CD4-positive, alpha-beta T cell treated with Interleukin-21 for 1 hour (primary cell): ENCODE results near the gene SLC25A3.
"Not testable (repeated sequence)": the region's sequence is repeated elsewhere in the genome, so short reads cannot be mapped to it uniquely, and the experiment has no call there.

Source experiments
- DNase-seq: peaks from one replicate; pipeline ENCODE4 v3.0.0-alpha.2; 2020

The SLC25A3 gene

DNA sequence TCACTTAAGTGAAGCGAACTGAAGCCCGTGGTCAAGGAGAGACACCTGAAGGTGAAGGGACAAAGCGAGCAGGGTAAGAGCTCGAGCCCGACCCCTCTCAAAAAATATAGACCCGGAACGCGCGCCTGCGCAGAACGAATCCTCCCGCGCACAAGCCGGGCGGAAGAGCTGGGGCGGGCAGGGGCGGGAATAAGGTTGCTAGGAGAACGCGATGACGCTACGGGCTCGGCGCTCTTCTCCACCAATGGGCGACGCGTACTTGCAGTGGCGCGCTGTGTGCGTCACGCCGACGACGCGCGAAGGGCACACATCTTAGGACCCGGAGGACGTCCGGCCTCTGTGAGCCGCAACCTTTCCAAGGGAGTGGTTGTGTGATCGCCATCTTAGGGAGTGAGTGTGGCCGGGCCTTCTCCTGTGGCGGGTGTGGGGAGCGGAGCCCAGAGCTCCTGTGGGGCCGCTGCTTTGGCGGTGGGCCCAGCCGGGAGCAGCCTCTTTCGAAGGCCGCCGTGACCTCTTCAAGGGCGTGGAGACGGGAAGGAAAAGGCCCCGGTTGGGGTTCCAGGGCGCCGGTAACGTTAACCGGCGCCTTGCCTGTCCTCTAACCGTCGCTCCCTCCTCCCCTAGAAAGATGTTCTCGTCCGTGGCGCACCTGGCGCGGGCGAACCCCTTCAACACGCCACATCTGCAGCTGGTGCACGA, at the start of gene SLC25A3:
Gene SLC25A3 (plus strand): TSS at position 336 of the 699 bp plus-strand sequence. CDS start 293 bp downstream, at position 629.
- DNase-seq = peak; percentile 97

DNA sequence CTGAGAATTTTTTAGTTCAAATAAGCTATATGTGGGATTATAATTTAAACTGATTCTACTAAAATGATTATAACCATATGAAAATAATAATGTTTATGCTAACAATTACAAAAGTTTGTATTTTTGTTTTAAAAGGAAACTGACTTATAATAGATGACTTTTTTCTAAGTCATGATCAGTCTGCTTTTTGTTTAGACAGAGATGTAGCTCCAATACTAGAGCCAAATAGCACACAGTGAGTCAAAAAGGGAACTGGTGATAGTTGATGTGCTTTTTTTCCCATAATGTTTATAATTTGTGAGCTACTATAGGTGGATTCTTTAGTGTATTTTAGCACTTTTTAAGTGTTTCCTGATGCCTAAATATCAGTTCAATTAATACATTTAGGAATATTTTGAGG, 49.8 kb upstream of the SLC25A3 start:
- DNase-seq = no peak

DNA sequence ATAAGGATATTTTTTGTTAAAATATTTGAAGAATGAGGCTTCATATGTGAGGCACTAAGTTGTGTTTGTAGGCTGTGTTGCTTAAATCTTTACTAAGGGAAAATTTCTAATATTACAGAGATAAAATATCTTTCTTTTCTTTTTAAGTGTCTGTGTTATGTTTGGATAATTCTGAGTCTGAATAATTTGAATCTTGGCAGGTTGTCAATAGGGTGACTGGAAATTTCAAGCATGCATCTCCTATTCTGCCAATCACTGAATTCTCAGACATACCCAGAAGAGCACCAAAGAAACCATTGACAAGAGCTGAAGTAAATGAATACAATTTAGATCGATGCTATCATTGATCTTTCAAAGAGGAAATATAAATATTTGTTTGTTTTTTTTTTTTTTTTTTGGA, 48.7 kb upstream of the SLC25A3 start:
- DNase-seq = no peak

DNA sequence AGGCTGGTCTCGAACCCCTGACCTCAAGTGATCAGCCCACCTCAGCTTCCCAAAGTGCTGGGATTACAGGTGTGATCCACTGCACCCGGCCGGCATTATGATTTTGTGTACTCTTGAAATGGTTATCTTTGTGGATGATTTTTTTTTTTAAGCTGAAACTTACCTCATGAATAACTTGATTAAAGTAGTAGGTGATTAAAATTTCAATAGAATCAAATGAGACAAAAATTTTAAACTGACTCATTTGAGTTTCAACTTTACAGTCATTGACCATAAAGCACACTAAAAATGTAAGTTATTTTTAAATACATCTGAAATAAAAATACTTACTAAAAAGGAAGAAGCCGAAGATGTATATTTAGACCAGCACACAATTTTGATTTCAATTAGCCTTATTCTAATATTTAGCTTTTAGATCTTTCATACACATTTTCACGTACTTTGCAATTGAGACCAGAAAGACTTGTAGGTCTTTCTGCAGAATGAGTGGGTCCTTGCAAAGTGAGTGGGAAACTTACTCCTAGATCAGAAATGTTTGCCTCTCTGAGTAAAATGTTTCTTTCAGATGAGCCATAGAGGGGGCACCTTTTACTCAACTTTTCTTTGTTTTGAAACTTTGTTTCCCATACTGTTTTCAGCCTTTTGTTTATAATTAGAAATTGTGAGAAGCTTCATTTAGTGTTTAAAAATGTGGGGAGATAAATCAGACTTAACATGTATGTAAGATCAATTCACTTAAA, 43.9 kb upstream of the SLC25A3 start:
- DNase-seq = no peak

DNA sequence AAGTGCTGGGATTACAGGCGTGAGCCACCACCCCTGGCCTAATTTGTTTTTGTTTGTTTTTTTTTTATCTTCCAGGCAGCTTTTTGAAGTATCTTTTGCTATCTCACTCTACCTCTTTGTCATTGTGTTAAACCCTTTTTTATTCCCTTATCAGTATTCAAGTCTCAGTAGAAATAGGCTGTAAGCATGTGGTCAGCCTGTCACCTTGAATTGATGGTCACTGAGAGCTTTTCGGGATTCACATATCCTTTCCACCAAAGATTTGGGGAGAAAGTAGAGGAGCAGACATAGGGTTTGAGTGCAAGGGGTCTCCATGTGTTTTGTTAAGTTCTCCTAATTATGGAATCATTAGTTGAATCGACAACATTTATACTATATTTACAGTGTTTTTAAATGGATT, 41.7 kb upstream of the SLC25A3 start:
- DNase-seq = no peak

DNA sequence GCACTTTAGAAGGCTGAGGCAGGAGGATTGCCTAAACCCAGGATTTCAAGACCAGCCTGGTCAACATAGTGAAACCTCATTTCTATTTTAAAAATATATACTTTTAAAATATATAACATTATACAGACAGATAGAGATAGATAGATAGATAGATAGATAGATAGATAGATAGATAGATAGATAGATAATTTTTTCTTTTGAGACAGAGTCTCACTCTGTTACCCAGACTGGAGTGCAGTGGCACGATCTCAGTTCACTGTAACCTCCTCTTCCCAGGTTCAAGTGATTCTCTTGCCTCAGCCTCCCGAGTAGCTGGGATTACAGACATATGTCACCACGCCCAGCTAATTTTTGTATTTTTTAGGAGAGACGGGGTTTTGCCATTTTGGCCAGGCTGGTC, 35.4 kb upstream of the SLC25A3 start:
- DNase-seq = not testable (repeated sequence)

DNA sequence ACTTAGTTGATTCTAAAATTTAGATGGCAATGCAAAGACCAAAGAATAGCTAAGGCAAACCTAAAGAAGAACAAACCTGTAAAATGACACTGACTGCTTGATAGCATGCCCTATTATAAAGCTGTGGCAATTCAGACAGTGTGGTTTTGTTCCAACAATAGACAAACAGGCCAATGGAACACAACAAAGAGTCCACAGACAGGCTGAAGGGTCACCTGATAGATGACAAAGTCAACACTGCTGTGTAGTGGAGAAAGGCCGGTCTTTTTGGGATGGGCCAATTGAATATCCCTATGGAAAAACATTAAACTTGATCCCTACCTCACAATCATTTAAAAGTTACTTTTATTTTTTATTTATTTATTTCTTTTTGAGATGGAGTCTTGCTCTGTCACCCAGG, 33.8 kb upstream of the SLC25A3 start:
- no peak for DNase-seq

DNA sequence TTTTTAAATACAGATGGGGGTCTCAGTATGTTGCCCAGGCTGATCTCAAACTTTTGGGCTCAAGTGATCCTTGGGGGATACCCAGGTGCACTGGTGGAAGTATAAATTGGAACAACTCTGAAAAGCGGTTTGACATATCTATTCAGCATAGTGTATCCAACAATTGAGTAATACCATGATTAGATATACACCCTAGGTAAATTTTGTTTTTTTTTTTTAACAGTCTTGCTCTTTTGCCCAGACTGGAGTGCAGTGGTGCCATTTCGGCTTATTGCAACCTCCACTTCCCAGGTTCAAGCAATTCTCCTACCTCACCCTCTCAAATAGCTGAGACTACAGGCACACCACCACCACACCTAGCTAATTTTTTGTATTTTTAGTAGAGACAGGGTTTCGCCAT, 31.6 kb upstream of the SLC25A3 start:
- no peak for DNase-seq

DNA sequence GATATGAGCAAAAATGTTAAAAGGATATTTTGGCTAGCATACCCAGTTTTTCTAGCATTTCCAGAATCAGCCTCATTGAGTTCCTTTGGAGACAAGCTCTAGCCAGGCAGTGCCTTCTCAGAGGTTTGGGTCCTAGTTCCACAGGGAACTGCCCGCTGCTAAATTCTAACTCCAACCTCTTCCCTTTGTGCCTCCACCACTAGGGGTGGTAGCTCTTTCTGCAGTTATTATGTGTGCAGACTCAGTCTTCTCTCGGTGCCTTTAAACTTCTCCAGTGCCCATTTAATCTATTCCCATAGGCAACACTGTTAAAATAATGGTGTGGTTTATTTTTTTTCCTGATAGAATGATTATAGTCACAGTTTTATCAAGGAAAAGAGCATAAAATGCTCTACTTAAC, 21.5 kb upstream of the SLC25A3 start:
- no peak for DNase-seq

DNA sequence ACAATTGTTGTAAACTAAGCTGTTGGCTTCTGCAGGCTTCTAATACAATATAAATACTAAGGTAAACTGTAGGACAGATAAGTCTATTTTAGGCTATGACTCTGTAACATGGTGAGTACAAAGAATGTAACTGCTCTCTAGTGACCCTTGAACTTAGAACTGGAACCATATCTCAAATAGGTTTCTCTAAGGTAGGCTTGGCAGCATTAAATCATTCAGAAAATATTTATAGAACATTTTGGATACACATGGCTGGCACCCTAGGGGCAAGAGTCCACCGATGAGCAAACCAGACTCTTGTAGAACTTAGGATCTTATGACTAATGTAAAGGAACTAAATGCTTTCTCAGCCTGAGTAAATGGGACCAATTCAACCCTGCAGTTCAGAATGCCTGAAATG, 19.4 kb upstream of the SLC25A3 start:
- DNase-seq = no peak

DNA sequence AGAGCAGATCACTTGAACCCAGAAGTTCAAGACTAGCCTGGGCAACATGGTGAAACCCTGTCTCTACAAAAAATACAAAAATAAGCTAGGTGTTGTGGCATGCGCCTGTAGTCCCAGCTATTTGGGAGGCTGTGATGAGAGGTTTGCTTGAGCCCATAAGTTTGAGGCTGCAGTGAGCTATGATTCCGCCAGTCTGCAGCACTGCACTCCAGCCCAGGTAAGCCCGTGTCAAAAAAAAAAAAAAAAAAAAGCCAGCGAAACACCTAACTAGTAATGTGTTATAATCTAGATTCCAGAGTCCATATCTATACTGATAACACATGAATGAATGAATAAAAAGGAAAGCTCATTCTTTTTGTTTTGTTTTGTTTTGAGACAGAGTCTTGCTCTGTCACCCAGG, 18.5 kb upstream of the SLC25A3 start:
- DNase-seq = no peak

DNA sequence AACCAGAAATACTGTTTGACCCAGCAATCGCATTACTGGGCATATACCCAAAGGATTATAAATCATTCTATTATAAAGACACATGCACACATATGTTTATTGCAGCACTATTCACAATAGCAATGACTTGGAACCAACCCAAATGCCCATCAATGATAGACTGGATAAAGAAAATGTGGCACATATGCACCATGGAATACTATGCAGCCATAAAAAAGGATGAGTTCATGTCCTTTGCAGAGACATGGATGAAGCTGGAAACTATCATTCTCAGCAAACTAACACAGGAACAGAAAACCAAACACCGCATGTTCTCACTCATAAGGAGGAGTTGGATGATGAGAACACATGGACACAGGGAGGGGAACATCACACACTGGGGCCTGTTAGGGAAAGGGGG, 16.7 kb upstream of the SLC25A3 start:
- DNase-seq = not testable (repeated sequence)

DNA sequence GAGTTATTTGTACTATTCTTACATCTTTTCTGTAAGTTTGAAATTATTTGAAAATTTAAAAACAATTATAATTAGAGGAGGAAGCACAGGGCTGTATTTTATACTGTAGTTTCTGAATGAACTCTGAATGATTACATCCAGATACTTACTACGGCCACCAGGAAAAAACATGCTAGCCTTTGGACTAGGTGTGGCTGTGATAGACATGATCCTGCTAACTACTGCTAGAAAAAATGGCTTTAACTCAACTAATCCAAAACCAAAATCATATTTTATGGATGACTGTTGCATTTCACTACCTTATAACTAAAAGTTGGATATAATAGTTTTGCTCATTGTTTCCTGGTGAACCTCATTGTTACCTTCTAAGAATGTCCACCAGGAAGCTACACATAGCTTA, 15.1 kb upstream of the SLC25A3 start:
- no peak for DNase-seq

DNA sequence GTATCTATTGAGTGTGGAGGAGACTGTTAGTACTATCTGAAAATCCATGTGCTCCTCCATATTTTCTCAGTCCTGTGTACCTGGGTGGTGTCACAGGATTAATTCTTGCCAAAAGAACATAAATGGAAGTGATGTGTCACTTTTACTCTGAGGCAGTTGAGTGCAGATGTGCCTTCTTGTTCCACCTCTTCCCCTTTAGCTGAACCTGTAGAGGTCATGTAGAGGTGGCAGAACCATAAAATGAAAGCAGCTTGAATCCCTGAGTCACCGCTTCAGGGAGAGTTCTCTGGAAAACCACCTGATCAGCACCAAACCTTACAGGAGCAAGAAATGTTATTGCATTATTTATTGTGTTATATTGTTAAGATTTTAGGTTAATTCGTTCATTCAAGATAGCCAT, 14.7 kb upstream of the SLC25A3 start:
- no peak for DNase-seq

DNA sequence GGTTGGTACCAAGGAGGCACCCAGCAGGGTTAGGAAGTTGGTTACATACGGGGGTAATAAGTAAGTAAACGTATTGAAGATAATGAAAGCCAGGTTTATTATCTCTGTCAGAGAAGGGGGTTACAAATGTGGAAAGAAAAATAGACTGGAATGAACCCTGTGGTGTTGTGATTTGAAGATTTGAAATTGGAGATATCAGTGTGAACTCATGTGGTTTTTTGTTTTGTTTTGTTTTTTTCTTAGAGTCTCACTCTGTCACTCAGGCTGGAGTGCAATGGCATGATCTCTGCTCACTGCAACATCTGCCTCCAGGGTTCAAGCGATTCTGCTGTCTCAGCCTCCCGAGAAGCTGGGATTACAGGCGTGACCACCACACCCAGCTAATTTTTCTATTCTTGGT, 14.1 kb upstream of the SLC25A3 start:
- no peak for DNase-seq

DNA sequence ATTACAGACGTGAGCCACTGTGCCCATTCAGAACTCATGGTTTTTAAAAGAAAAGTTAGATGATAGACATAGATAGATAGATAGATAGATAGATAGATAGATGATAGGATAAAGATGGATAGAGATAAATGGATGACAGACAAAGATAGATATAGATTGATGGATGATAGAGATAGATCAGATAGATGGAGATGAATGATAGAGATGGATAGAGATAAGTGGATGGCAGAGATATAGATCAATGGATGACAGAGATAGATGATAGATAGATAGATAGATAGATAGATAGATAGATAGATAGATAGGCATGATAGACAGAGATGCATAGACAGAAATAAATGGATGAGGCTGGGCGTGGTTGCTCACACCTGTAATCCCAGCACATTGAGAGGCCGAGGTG, 13.7 kb upstream of the SLC25A3 start:
- no peak for DNase-seq

DNA sequence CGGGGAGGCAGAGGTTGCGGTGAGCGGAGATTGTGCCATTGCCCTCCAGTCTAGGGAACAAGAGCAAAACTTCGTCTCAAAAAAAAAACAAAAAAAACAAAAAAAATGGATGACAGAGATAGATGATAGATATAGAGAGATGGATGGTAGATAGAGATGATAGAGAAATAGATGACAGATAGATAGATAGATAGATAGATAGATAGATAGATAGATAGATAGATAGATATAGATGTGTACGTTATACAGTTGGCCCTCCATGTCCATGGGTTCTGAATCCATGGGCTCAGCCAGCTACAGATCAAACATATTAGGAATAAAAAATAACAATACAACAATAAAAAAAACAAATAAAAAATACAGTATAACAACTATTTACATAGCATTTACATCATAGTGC, 12.8 kb upstream of the SLC25A3 start:
- DNase-seq = no peak

DNA sequence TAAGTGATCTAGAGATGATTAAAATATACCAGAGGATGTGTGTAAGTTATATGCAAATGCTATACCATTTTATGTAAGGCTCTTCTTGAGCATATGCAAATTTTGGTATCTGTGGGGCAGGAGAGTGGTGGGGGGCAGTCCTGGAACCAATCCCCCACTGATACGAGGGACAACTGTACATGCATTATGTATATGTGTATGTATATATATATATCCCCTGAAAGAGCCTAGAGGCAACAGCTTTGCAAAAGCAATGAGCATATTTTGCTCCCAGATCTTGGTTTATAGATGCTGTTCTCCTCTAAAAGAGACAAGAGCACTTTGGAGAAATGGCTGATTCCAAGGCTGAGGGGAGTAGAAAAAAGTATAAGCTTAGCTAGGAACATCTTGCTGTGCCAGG, 12.4 kb upstream of the SLC25A3 start:
- DNase-seq = no peak

DNA sequence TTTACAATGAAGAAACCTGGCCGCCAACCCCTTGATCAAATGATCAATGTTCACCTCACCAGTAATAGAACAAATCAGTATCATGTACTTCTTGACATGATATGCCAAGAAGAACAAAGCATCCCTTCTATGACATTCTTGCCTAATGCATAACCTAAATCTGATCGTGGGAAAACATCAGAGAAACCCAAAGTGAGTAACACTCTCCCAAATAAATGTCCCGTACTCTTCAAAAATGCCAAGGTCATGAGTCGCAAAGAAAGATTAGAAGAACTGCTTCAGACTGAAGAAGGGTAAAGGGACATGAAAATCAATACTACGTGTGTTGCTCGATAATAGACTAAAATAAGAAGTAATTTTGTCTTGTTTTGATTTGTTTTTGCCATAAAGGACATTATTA, 11.4 kb upstream of the SLC25A3 start:
- no peak for DNase-seq

DNA sequence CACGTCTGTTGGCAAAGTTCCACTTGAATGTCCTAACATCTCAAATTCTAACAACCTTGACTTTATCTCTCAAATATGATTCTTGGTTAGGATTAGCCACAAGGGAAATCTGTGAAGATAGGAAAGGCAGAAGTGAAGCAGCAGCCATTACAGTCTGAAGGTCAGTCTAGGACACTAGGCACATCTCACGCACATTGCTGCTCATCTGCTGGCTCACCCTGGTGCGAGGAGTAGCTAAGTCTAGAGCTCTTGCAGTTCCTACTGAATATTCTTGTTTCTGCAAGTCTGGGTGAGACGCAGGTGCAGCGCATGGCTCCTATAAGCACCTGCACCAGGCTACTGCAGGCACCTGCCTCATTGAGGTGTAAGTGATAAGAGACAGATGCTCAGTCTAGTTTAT, 6.4 kb upstream of the SLC25A3 start:
- DNase-seq = no peak

DNA sequence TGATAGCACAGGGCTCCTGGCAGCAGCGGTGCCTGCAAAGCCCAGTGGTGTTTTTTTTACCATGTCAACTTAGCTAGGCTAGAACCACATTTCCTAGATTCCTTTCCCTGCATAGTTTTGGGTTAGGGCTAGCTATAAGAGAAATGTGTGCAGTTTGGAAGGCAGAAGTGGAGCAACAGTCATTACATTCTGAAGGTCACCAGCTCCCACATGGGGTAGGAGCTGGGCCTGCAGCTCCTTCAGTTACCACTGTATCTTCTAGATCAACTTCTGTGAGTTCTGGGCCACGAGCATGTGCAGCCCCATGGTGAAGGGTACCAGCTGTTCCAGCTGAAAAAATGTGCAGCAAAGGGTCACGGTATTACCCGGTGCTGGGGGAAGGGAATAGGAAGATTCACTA, 2.3 kb upstream of the SLC25A3 start:
- no peak for DNase-seq

DNA sequence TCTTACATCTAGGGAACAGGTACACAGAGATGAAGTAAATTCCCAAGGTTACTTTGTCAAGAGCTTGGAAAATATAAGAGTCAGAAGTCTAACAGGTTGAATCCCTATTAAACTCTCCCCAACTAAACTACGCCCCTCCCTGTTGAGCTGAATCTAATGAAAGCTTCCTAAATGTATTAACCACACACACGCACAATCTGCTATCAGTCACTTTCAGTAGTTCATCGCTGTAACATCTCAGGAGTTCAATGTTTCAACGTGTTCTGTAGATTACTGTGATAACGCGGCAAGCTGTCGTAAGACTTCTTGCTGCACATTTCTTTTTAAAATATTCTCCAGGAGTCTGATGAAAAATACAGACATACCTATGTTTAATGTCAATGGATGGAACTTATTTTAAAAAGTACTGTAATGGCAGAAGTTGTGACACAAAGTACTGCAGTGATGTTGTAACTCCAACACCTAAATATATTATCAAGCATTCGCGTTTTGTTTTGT, 612 bp upstream of the SLC25A3 start:
- DNase-seq = peak; percentile 51

DNA sequence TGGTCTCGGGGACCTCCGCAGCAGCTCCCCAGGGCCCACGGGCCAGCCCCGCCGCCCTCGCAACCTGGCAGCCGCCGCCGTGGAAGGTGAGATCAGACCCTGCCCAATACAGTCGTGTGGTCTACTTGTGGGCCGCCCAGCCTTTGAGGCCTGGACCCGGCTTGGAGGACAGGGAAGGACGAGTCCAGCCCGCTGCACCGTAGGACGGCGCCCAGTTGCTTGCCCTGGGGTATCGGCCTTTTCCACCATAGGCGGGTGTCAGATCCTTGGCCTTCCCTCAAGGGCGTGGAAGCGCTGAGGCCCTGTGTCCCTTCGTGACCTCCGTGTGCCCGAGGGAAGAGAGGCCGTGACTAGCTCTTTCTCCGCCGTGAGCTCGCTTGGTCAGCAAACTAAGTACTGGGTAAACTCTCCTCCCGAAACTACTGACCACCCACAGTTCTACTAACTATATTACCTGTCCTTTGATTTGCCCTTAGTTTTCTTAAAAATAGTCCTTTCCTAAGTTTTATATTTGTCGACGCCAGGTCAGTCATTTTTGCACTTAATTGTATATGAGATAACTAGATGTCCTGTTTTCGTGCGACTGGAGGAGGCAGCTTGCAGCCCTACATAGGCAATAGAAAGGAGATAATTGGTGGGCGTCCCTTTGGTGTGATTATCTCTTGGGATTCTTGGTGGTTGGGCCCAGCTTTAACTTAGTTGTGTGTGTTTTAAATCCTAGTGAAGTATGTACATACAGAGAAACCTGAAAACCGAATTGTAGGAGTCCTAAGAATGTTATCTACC, 757 bp downstream of the SLC25A3 start:
- peak; percentile 21 for DNase-seq
